ENCODE results near the gene SMNDC1.

SMNDC1 gene

DNA sequence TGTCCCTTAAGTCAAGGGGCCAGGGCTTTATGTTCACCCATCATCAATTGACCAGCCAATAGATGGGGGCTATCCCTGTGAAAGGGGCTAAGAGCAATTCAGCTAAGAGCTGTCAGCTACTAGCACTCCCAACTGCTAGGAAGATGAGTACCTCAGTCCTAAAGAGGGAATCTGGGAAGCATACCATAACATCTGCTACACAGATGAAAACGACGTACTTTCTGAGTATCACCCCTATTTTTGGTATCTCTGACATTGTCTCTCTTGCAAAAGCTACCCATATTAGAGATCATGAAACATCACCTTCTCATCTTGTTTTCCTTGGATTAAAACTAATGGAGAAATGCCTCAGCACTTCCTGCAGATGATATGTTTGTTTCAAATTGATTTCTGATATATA lies 7.5 kb upstream of the SMNDC1 start:
- Mint-ChIP-seq H3K4me1 (peaks cover 9% of the 10 kb centered on the region), H3K36me3 (no peaks in the 10 kb centered on the region)
- ATAC-seq: no peak

DNA sequence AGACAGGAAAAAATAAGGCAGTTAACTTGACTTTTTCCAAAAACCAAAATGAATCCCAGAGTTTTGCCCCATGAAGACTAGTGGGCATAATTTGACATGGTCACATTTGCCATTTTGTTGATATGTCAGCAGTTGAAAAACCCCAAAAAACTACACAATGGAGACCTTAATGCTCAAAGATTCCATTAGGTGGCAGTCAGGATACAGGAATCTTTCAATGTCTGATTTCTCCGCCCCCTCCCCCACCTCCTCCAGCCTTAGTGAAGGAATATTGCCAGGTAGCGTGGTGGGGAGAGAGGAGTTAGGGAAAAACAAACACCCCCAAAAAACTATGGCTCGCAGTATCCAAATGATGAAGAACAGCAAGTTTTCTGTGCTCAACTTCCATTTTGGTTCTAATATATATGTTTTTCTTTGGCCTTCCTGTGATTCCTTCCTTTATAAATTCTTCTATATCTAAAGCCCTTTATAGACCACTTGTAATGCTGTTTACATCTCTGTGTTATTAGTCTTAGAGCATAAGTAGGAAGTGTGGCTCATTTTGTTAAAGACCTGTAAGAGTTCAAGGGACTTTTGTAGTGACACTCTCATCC lies 6.7 kb upstream of the SMNDC1 start:
- Mint-ChIP-seq H3K27ac (no peak overlapping the region), H3K36me3 (no peaks in the 10 kb centered on the region), H3K4me3 (no peak overlapping the region), H3K9me3 (no peaks in the 10 kb centered on the region), H3K4me1 (peaks cover 9% of the 10 kb centered on the region), H3K27me3 (no peaks in the 10 kb centered on the region)
- ATAC-seq: peak; percentile 62

More for the DNA sequence above, 7.5 kb upstream of the SMNDC1 start:
- Mint-ChIP-seq H3K4me3 (no peak overlapping the region), H3K27ac (no peak overlapping the region), H3K9me3 (no peaks in the 10 kb centered on the region), H3K27me3 (no peaks in the 10 kb centered on the region)

DNA sequence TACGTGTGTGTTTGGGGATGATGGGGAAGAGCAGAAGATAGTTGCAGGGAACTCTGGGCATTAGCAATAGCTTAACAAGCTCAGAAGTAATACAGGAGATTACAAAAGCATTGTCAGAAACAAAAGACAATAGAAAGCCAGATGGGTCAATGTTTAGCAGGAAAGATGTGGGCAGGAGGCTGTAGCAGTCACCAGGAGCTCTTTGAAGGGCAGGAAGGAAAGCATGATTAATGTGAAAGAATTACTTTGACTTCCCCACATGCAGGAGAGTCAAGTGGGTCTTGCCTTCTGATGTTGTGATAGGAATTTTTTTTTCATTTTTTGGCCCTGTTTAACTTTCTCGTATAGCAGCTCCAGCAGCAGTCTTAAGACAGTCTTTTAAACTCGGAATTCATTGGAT lies 6.0 kb upstream of the SMNDC1 start:
- no peaks in the 10 kb centered on the region for H3K36me3 Mint-ChIP-seq
- peaks cover 9% of the 10 kb centered on the region for H3K4me1 Mint-ChIP-seq
- H3K9me3 Mint-ChIP-seq: no peaks in the 10 kb centered on the region
- H3K4me3 Mint-ChIP-seq: no peak overlapping the region
- H3K27ac Mint-ChIP-seq: no peak overlapping the region
- no peaks in the 10 kb centered on the region for H3K27me3 Mint-ChIP-seq
- no peak for ATAC-seq

DNA sequence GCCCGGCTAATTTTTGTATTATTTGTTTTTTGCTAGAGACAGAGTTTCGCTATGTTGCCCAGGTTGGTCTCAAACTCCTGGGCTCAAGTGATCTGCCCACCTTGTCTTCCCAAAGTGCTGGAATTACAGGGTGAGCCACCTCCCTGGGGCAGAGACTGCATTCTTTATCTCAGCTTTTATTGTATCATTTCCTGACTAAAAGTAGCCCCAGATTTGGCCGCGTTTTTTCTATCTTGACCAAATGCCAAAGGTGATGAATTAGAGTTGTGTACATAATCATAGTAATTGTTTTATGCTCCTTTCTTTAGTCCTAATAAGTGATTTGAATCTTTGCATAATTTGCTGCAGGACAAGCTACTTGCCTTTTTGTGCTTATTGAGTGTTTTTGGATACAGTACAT lies 3.1 kb upstream of the SMNDC1 start:
- H3K27ac Mint-ChIP-seq: no peak overlapping the region
- no peaks in the 10 kb centered on the region for H3K27me3 Mint-ChIP-seq
- H3K9me3 Mint-ChIP-seq: no peaks in the 10 kb centered on the region
- ATAC-seq: no peak
- H3K4me3 Mint-ChIP-seq: no peak overlapping the region
- H3K4me1 Mint-ChIP-seq: peaks cover 21% of the 10 kb centered on the region
- peaks cover 10% of the 10 kb centered on the region for H3K36me3 Mint-ChIP-seq

DNA sequence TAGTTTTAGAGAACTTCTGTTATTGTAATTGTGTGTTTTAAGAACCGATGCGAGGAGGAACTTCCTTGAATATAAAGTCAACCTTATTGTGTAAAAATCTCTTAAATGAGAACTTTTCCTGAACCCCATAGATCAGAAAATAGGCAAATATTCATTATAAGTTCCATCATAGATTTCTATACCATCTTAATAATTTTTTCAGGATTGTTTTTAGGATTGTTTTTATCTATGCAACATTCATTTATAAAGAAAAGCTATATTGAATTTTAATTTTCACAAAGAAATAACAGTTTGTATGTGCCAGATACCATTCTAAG lies 1.7 kb upstream of the SMNDC1 start:
- Mint-ChIP-seq H3K27me3 (no peaks in the 10 kb centered on the region), H3K4me3 (no peak overlapping the region), H3K9me3 (no peaks in the 10 kb centered on the region), H3K27ac (no peak overlapping the region), H3K4me1 (peaks cover 21% of the 10 kb centered on the region), H3K36me3 (peaks cover 22% of the 10 kb centered on the region)
- no peak for ATAC-seq

DNA sequence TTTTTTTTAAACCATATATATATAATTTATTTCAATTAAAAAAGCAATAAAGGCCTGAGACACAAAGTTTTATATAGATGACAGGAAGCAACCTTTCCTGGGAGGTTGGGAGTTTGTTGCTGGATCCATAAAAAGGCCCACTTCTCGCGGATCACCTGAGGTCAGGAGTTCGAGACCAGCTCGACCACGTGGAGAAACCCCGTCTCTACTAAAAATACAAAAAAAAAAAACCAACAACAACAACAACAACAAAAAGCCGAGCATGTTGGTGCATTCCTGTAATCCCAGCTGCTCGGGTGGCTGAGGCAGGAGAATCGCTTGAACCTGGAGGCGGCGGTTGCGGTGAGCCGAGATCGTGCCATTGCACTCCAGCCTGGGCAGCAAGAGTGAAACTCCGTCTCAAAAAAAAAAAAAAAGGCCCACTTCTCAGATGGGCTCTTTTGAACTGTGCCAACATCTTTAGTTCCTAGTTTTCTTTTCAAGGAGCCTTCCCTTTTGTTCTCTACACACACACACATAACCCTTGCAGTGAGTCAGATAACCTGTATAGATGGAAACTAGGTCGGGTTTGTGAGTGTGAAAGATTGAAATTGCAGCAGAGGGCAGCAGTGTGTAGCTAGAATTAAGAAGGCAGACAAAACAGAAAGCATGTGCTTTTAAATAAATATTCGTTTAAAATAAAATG lies 1.2 kb upstream of the SMNDC1 start:
- peaks cover 26% of the 10 kb centered on the region for H3K36me3 Mint-ChIP-seq
- peaks cover 22% of the 10 kb centered on the region for H3K4me1 Mint-ChIP-seq
- H3K9me3 Mint-ChIP-seq: no peaks in the 10 kb centered on the region
- peak overlapping the region; percentile 95 for H3K4me3 Mint-ChIP-seq
- H3K27me3 Mint-ChIP-seq: no peaks in the 10 kb centered on the region
- H3K27ac Mint-ChIP-seq: peak overlapping the region; percentile 90
- peak; percentile 61 for ATAC-seq

DNA sequence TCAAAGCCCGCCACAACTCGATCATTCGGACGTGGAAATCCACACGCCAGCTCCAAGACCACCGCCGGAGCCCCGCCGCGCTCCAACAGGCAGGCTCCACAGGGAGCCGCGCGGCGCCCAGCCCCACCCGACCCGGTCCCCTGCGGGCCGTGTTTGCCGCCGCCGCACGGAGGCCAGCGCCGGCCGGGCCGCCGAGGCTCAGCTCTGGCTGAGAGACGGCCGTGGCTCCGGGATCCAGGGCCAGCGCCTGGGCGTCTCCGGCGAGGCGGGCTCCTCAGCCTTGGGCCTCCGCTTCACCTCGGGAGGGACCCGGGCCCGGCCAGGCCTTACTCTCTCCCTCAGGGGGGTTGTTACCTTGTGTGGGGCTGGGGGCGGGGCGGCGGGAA lies 333 bp downstream of the SMNDC1 start:
- Mint-ChIP-seq H3K27ac (peak overlapping the region; percentile 90), H3K4me3 (peak overlapping the region; percentile 95), H3K4me1 (peaks cover 26% of the 10 kb centered on the region), H3K36me3 (peaks cover 29% of the 10 kb centered on the region), H3K9me3 (no peaks in the 10 kb centered on the region), H3K27me3 (no peaks in the 10 kb centered on the region)
- ATAC-seq: peak; percentile 75

DNA sequence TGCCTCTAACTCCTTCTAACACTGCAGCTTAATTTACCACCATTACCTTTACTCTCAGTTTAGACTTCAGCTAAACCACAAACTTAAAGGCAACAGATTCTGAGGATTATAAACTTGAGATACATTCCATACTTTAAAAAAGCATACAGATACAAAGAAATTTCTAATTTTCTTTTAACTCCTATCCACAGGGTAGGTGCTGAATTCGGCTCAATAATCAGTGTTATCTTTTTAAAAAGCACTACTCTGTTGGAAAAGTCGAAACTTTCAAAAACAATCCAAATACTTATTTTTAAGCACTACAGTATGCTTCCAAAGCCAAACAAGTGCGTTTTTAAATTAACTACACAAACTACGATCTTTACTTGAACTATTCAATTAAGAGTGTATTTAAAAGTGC lies 1.0 kb downstream of the SMNDC1 start:
- ATAC-seq: no peak
- H3K36me3 Mint-ChIP-seq: peaks cover 29% of the 10 kb centered on the region
- H3K9me3 Mint-ChIP-seq: no peaks in the 10 kb centered on the region
- peaks cover 26% of the 10 kb centered on the region for H3K4me1 Mint-ChIP-seq
- H3K4me3 Mint-ChIP-seq: peak overlapping the region; percentile 95
- H3K27me3 Mint-ChIP-seq: no peaks in the 10 kb centered on the region
- peak overlapping the region; percentile 90 for H3K27ac Mint-ChIP-seq

DNA sequence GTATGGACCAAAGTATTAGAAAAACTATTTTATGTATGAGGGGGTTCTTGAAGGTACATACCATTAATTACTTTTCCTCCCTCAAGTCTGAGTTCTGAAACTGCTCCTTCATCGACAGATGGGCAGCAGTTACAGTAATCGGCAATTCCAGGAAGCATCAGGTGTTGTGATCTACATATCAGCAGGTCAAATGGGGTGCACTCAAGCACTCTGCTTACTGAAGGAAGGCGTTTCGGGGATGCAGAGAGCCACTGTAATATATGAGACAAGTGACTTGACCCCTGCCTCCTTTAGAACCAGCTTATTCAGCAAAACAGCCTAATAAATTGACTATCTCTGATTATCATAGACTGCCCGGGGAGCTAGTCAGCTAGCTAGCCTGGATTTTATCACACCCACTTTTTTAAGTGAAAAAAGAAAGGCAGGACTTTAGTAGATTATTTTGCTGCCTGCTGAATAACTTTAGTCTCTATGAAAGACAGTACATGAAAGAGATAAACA lies 4.2 kb downstream of the SMNDC1 start:
- Mint-ChIP-seq H3K4me1 (peaks cover 33% of the 10 kb centered on the region), H3K27me3 (no peaks in the 10 kb centered on the region), H3K9me3 (no peaks in the 10 kb centered on the region), H3K27ac (no peak overlapping the region), H3K4me3 (no peak overlapping the region), H3K36me3 (peaks cover 52% of the 10 kb centered on the region)
- no peak for ATAC-seq

DNA sequence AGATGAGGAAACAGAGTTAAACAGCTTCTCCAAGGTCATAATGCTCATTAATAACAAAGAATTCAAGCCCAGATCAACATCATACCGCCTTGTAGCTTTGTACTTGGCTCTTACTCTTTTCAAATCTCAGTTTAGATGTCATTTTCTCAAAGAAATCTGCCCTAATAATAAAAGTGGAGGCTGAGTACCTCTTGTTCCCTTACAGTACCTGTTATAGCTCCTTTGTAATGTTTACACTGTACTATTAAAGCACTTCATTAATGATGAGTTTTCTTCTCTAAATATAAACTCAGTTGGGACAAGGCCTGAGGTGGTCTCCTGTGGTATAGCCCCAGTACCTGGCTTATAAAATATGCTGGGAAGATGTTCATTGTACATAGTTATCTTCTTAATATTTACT lies 7.8 kb downstream of the SMNDC1 start:
- H3K9me3 Mint-ChIP-seq: no peaks in the 10 kb centered on the region
- no peak overlapping the region for H3K4me3 Mint-ChIP-seq
- H3K27ac Mint-ChIP-seq: no peak overlapping the region
- H3K36me3 Mint-ChIP-seq: peaks cover 39% of the 10 kb centered on the region
- ATAC-seq: no peak
- H3K4me1 Mint-ChIP-seq: peaks cover 20% of the 10 kb centered on the region
- H3K27me3 Mint-ChIP-seq: no peaks in the 10 kb centered on the region

DNA sequence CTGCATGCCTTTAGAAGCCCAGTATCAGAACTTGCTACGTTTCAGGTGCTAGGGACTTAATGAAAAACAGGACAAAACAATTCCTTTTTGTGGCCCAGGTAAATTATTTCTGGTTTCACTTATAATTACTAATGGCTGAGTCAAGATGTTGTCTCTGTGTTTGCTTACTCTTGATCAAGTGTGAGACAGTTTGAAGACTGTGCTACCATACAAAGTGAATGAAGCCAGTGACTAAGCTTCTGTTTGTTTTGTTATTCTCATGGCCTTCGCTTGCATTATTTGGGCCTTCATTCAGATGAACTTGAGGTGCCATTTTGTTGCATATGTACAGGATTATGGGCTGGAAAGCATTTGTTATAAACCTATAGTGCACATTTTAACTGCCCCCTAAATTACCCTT lies 17.9 kb downstream of the SMNDC1 start:
- Mint-ChIP-seq H3K4me1 (peaks cover 11% of the 10 kb centered on the region), H3K27ac (no peak overlapping the region), H3K9me3 (no peaks in the 10 kb centered on the region), H3K36me3 (peaks cover 12% of the 10 kb centered on the region), H3K4me3 (no peak overlapping the region), H3K27me3 (no peaks in the 10 kb centered on the region)
- no peak for ATAC-seq

DNA sequence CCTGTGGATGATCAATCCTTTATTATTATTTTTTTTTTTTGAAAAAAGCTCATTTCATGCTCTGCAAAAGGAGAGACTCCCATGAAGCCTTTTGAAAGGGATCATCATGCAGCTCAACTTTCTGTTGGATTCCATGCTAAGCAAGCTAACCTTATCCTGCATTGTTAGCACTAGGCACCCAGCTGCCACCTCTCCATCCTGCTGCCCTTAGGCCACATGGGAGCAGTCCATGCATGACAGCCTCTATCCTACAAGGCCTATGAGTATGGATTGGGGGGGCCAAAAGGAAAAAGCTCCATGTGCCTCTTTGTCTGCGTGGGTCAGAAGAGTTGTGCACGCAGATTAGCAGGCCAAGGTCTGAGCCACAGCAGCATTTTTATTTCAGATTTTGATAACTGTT lies 19.2 kb downstream of the SMNDC1 start:
- ATAC-seq: no peak
- Mint-ChIP-seq H3K4me1 (peaks cover 11% of the 10 kb centered on the region), H3K27ac (no peak overlapping the region), H3K4me3 (no peak overlapping the region), H3K36me3 (peaks cover 12% of the 10 kb centered on the region), H3K9me3 (no peaks in the 10 kb centered on the region), H3K27me3 (no peaks in the 10 kb centered on the region)

DNA sequence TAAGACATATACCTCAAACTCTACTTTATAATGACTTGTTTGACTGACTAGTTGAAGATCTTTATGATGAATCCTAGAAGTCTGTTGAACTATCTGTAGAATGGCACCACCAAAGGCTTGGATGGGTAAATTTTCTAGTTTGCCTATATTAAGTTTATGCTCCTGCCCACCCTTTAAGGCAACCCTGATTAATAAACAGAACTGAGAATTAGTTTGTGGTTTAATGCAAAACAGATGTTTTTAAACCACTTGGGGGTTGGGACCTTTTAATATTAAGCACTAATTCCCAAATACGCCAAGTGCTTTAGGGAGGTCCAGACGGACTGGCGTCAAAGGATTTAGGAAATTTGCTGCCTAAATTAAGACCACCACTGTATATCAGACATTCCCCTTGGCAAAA lies 20.5 kb downstream of the SMNDC1 start:
- Mint-ChIP-seq H3K36me3 (peaks cover 12% of the 10 kb centered on the region), H3K4me1 (peaks cover 14% of the 10 kb centered on the region), H3K27me3 (no peaks in the 10 kb centered on the region), H3K4me3 (no peak overlapping the region), H3K27ac (no peak overlapping the region), H3K9me3 (no peaks in the 10 kb centered on the region)
- ATAC-seq: no peak

DNA sequence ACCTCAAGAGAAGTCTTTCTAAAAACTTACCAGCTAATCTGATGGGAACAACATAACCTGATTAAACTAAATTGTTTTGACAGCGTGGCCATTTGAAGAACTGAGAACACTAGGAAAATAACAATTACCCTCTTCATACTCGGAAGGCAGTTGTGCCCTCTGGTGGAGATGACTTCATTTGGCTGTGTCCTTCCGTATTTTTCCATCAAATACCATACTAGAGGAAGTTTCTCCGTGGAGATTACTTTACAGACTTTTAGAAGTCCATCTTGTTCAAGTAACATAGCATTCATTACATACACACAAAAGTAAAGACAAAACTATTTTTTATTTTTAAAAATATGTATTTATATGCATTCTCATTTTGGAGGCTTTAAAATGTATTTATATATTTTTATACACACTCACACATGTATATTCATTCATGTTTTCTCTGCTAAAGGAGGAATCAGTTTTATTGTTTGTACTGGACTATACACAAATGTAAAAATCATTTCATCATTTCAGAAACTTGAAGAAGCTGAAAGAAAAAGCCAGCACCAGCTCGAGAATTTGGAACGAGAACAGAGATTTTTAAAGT lies 25.2 kb downstream of the SMNDC1 start:
- H3K36me3 Mint-ChIP-seq: peaks cover 7% of the 10 kb centered on the region

DNA sequence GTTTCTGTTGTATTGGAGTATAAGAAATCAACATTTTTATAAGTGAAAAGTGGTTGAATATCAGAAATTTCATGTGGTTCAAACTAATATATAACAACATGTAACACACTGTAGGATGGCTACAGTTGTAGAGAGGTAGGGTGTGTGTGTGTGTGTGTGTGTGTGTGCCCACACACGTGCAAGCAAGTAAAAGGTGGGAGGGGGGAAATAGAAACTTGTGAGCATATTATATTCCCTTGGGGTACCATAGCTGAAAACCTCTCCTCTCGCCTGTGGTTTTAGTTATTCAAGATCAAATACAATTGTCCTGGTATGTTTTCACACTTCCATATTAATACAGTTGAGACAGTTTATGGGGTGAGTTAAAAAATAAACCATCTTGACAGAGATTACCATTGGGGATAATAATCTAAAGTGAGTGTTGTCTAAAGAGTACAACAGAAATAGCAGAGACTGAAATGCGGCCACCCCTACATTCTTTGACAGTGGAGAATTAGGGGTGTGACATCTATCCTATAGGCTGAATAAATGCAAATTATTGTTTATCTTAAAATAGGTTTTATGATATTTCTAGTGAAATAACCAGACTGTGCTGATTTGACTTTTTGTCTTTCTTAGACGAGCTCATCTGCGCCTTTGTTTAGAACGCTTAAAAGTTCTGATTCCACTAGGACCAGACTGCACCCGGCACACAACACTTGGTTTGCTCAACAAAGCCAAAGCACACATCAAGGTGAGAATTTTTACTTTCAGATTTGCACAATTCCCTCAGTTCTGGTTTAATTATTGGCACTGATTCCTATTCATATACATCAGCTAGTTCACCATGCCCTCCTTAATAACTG lies 25.9 kb downstream of the SMNDC1 start:
- H3K4me1 Mint-ChIP-seq: peaks cover 28% of the 10 kb centered on the region
- H3K4me3 Mint-ChIP-seq: no peak overlapping the region
- H3K9me3 Mint-ChIP-seq: no peaks in the 10 kb centered on the region
- no peak for ATAC-seq
- no peaks in the 10 kb centered on the region for H3K36me3 Mint-ChIP-seq
- no peaks in the 10 kb centered on the region for H3K27me3 Mint-ChIP-seq
- no peak overlapping the region for H3K27ac Mint-ChIP-seq

More for the DNA sequence above, 25.2 kb downstream of the SMNDC1 start:
- Mint-ChIP-seq H3K27me3 (no peaks in the 10 kb centered on the region), H3K9me3 (no peaks in the 10 kb centered on the region), H3K4me3 (no peak overlapping the region), H3K4me1 (peaks cover 27% of the 10 kb centered on the region), H3K27ac (no peak overlapping the region)
- ATAC-seq: no peak
